HG02642 (cell line): Measurements from ENCODE around the gene TTC3.

Experiments used
- ATAC-seq: cut with Tn5 transposase; IDR thresholded peaks from one replicate; pipeline ENCODE4 v1.9.1; 2021; ENCODE audit warnings: mild to moderate bottlenecking; ENCODE audit not compliant: unreplicated experiment, poor library complexity

Gene TTC3

GRCh38 chr21:37060296-37060695 lies 12.8 kb upstream of the TTC3 start:
- no peak for ATAC-seq

- ATAC-seq: no peak
Measured at GRCh38 chr21:37061926-37062592, 11.0 kb upstream of the TTC3 start.

GRCh38 chr21:37062593-37062935 lies 10.5 kb upstream of the TTC3 start:
- ATAC-seq: no peak

GRCh38 chr21:37063433-37063832 lies 9.6 kb upstream of the TTC3 start:
- ATAC-seq: no peak

GRCh38 chr21:37064841-37065240 lies 8.2 kb upstream of the TTC3 start:
- ATAC-seq: no peak

- ATAC-seq: no peak
Measured at GRCh38 chr21:37065561-37066177, 7.4 kb upstream of the TTC3 start.

- ATAC-seq: no peak
Measured at GRCh38 chr21:37071561-37072273, 1.3 kb upstream of the TTC3 start.

- peak; percentile 46 for ATAC-seq
Measured at GRCh38 chr21:37072274-37072987, 623 bp upstream of the TTC3 start.

GRCh38 chr21:37073417-37074196 lies 553 bp downstream of the TTC3 start:
- peak; percentile 41 for ATAC-seq

GRCh38 chr21:37074197-37074510 lies 1.1 kb downstream of the TTC3 start:
- no peak for ATAC-seq

GRCh38 chr21:37074546-37074945 lies 1.5 kb downstream of the TTC3 start:
- no peak for ATAC-seq

GRCh38 chr21:37075214-37075770 lies 2.2 kb downstream of the TTC3 start:
- no peak for ATAC-seq

- no peak for ATAC-seq
Measured at GRCh38 chr21:37076087-37076850, 3.2 kb downstream of the TTC3 start.

- ATAC-seq: no peak
Measured at GRCh38 chr21:37077403-37077802, 4.3 kb downstream of the TTC3 start.

GRCh38 chr21:37079211-37079824 lies 6.3 kb downstream of the TTC3 start:
- no peak for ATAC-seq

GRCh38 chr21:37082375-37082774 lies 9.3 kb downstream of the TTC3 start:
- no peak for ATAC-seq

GRCh38 chr21:37082856-37083528 lies 9.9 kb downstream of the TTC3 start:
- no peak for ATAC-seq

GRCh38 chr21:37085726-37086125 lies 12.7 kb downstream of the TTC3 start:
- no peak for ATAC-seq

- no peak for ATAC-seq
Measured at GRCh38 chr21:37087188-37087587, 14.1 kb downstream of the TTC3 start.
